Vagina (tissue), 2 donors: ENCODE measurements around the gene ARHGAP24.

Source experiments
- POLR2A ChIP-seq, 2 donors: fragments of 450-650 bp; IDR thresholded peaks; one replicate each; pipeline ENCODE4 v1.6.1; 2017; ENCODE audit warnings: antibody characterized with exemption in 2 of 2, mild to moderate bottlenecking in 2 of 2, moderate library complexity in 2 of 2
- TF ChIP-seq, protein P1 (sequence below), 3 experiments: fragments of 450-650 bp in 2 of 3; fragments of 200-600 bp in 1 of 3; sonication (generic) in 1 of 3; IDR thresholded peaks; one replicate each; pipeline ENCODE4 v1.5.1; 2017 to 2019; ENCODE audit warnings: antibody characterized with exemption in 3 of 3, mild to moderate bottlenecking in 2 of 3, moderate library complexity in 2 of 3

DNA sequence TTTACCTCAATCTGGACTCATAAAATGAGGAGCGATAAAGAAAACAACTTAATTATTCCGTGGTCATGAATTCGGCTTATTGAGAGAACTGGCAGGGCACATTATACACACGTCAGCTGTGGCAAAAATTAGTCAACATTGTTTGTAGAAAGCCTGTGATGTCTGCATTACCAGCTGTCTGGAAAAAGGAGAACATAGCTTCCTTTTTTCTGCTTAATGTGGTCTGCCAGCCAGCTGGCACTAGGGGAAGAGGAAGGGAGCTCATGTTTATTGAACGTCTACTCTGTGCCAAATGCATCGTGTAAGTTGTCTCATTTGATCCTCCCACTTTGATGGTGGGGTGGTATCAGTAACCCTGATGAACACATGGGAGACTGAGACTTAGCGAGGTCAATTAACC lies 367.6 kb downstream of the ARHGAP24 start:
- TF ChIP-seq, protein P1, sequence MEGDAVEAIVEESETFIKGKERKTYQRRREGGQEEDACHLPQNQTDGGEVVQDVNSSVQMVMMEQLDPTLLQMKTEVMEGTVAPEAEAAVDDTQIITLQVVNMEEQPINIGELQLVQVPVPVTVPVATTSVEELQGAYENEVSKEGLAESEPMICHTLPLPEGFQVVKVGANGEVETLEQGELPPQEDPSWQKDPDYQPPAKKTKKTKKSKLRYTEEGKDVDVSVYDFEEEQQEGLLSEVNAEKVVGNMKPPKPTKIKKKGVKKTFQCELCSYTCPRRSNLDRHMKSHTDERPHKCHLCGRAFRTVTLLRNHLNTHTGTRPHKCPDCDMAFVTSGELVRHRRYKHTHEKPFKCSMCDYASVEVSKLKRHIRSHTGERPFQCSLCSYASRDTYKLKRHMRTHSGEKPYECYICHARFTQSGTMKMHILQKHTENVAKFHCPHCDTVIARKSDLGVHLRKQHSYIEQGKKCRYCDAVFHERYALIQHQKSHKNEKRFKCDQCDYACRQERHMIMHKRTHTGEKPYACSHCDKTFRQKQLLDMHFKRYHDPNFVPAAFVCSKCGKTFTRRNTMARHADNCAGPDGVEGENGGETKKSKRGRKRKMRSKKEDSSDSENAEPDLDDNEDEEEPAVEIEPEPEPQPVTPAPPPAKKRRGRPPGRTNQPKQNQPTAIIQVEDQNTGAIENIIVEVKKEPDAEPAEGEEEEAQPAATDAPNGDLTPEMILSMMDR (IDR thresholded peaks at IDR 0.05) = no peak
- TF ChIP-seq POLR2A (IDR thresholded peaks at IDR 0.05) = no peak
